Mucosa of rectum (tissue), 2 donors: ENCODE results near the gene ERI3.

Experiments
- H3K27ac ChIP-seq, 2 donors: one replicate each; pipeline ENCODE4 v1.7.0; 2013; ENCODE audit warnings: inconsistent platforms in 2 of 2, low read depth in 2 of 2, low read length in 2 of 2
- H3K27me3 ChIP-seq, 2 donors: one replicate each; pipeline ENCODE4 v1.7.0; 2013; ENCODE audit warnings: low read length in 2 of 2; ENCODE audit not compliant: control insufficient read depth in 2 of 2, insufficient read depth in 2 of 2
- H3K36me3 ChIP-seq, 2 donors: one replicate each; pipeline ENCODE4 v1.7.0; 2013; ENCODE audit warnings: low read length in 2 of 2; ENCODE audit not compliant: control insufficient read depth in 2 of 2, insufficient read depth in 2 of 2
- H3K4me1 ChIP-seq, 2 donors: one replicate each; pipeline ENCODE4 v1.7.0; 2013; ENCODE audit warnings: low read length in 2 of 2, mild to moderate bottlenecking in 1 of 2; ENCODE audit not compliant: control insufficient read depth in 2 of 2, insufficient read depth in 2 of 2
- H3K4me3 ChIP-seq, 2 donors: one replicate each; pipeline ENCODE4 v1.7.0; 2013; ENCODE audit warnings: low read length in 2 of 2
- H3K9ac ChIP-seq, 2 donors: one replicate each; pipeline ENCODE4 v1.7.0; 2013; ENCODE audit warnings: low read length in 2 of 2, low read depth in 1 of 2, mild to moderate bottlenecking in 1 of 2
- H3K9me3 ChIP-seq, 2 donors: one replicate each; pipeline ENCODE4 v1.7.0; 2013; ENCODE audit warnings: low read length in 2 of 2; ENCODE audit not compliant: control insufficient read depth in 2 of 2
- donor health status: healthy.
- donor health status: Normal muscosa, but diverticular disease.

ERI3 gene

DNA sequence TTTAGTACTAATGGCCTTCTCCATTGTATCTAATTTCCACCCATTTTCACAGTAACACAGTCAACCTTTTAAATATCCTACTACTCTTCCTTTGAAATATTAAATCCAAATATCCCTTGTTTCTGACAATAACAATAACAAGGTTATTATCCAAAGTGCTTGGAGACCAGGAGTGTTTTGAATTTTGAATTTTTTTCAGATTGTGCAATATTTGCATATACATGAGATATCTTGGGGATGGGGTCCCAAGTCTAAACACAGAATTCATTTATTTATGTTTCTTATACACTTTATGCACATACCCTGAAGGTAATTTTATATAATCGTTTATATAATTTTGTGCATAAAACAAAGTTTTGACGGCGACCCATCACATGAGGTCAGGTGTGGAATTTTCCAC lies 124.3 kb downstream of the ERI3 start:
- Histone ChIP-seq H3K9ac (no peak overlapping the region), H3K36me3 (no peaks in the 10 kb centered on the region), H3K4me1 (peaks cover 0 to 5% of the 10 kb centered on the region in 2 donors), H3K27me3 (no peaks in the 10 kb centered on the region), H3K4me3 (no peak overlapping the region), H3K9me3 (no peaks in the 10 kb centered on the region), H3K27ac (no peak overlapping the region)

DNA sequence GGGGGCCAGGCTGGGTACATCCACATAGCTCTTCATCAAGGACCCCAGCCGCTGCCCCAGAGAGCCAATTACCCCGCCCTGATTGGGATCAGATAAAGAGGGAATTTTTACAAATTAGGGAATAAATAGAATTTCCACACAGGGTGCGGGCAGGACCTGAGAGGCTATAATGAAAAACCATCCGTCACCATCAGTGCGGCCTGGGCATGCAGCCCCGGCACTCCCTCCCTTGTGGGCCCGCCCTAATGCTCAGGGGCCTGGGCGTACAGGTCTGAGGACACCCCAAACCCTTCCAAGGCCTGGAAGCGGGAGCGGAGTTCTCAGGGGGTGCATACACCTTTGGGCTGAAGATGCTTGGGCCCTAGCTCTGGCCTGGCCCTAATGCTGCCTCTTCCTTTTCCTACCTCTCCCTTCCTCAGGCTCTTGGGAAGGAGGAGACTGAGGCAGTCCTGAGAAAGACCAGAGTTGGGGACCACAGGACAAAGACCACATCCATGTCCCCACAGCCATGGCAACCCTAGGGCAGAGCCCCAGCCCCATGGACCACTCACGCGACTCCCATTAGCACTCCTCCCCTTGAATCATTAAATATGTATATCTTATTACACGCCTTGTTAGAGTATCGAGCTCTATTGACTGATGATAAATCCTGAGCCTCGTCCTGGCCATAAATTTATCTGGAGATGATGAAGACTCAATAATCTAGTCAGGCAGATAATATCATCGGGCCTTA lies 125.5 kb downstream of the ERI3 start:
- no peaks in the 10 kb centered on the region for H3K27me3 ChIP-seq
- no peak overlapping the region for H3K9ac ChIP-seq
- no peak overlapping the region for H3K4me3 ChIP-seq
- no peaks in the 10 kb centered on the region for H3K9me3 ChIP-seq
- no peaks in the 10 kb centered on the region for H3K36me3 ChIP-seq
- peaks cover 0 to 5% of the 10 kb centered on the region in 2 donors for H3K4me1 ChIP-seq
- H3K27ac ChIP-seq, result no peak overlapping the region

DNA sequence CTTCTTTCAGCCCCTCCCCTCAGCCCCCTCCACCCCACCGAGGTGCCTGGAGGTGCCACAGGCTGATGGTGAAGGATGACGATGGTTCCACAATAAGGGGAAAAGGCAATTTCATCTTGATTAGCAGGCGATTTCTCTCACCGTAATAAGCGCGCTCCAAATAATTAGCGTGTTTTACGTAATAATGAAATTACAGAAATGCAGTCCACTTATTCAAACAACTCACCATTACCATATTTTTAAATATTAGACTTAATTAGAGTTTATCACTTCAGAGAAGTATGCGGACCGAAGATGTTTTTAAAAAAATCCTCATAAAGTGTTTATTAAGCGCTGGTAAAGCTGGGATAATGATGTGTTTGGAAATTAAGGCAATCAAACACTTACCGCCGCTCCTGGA lies 126.8 kb downstream of the ERI3 start:
- H3K27me3 ChIP-seq, result no peaks in the 10 kb centered on the region

DNA sequence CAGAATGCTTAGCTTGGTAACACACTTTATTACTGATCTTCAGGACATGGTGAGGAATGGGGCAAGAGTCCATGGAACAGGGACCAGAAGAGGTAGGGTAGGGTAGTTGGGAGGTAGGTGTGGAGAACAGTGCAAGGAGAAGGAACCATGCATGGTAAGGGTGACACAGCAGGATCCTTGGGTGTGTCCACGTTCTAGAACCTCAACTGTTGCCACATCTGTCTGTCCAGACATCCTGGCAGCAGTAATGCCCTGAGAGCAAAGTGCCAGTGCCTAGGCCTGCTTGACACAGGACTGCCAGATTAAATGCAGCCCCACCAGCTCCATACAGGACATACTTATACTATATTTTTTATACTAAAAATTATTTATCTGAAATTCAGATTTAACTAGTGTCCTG lies 127.8 kb downstream of the ERI3 start:
- H3K36me3 ChIP-seq, result peaks cover 0 to 3% of the 10 kb centered on the region in 2 donors
- no peak overlapping the region for H3K4me3 ChIP-seq
- H3K27ac ChIP-seq, result no peak overlapping the region
- H3K4me1 ChIP-seq, result peaks cover 0 to 5% of the 10 kb centered on the region in 2 donors
- H3K27me3 ChIP-seq, result no peaks in the 10 kb centered on the region
- no peaks in the 10 kb centered on the region for H3K9me3 ChIP-seq
- H3K9ac ChIP-seq, result no peak overlapping the region

More for the DNA sequence above, 126.8 kb downstream of the ERI3 start:
- Histone ChIP-seq H3K4me3 (no peak overlapping the region), H3K4me1 (peaks cover 0 to 5% of the 10 kb centered on the region in 2 donors), H3K9me3 (no peaks in the 10 kb centered on the region), H3K9ac (no peak overlapping the region), H3K27ac (no peak overlapping the region), H3K36me3 (no peaks in the 10 kb centered on the region)

DNA sequence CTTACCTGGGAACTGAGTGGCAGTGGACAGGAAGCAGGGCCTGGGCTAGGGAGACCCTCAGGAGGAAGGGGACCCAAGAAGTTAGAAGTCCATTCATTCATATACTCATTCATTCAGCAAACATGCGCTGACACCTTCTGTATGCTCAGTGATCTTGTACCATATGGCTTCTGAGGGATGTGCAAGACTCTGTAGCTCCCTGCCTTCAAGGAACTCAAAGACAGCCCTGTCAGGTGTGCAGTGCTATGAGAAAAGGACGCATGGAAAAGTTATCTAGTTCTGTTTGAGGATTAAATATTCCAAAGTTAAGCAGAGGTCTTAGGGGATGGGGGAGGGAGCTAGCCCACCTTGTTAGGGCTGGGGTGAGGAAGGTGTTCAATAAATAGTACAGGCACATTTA lies 129.3 kb downstream of the ERI3 start:
- Histone ChIP-seq H3K36me3 (peaks cover 7 to 11% of the 10 kb centered on the region in 2 donors), H3K4me3 (no peak overlapping the region), H3K27me3 (no peaks in the 10 kb centered on the region), H3K4me1 (peaks cover 0 to 5% of the 10 kb centered on the region in 2 donors), H3K27ac (no peak overlapping the region), H3K9me3 (no peaks in the 10 kb centered on the region), H3K9ac (no peak overlapping the region)

DNA sequence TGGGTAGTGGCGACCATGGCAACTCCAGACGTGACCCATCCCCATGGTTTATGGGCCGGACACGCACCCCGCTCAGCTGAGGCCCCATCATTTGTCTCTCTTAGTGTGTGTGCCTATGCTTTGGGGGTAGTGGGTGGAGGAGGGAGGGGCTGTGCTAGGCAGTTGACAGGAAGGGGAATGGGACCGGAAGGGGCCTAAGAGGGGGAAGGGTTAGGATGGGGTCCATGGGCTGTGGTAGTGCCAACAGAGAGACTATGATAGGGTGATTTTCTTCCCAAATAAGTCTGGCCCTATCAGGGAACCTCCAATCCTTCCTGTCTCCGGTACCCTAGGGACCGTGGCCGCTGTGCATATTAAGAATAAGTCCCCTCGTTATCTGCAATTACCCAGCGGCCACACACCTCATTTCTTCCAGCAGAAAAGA lies 131.9 kb downstream of the ERI3 start:
- peaks cover 32 to 37% of the 10 kb centered on the region in 2 donors for H3K36me3 ChIP-seq
- H3K9me3 ChIP-seq, result no peaks in the 10 kb centered on the region
- no peak overlapping the region for H3K4me3 ChIP-seq
- peak overlapping the region in 1 of 2 donors; percentile 24 for H3K9ac ChIP-seq
- H3K27me3 ChIP-seq, result no peaks in the 10 kb centered on the region
- peaks cover 2 to 7% of the 10 kb centered on the region in 2 donors for H3K4me1 ChIP-seq
- H3K27ac ChIP-seq, result no peak overlapping the region

DNA sequence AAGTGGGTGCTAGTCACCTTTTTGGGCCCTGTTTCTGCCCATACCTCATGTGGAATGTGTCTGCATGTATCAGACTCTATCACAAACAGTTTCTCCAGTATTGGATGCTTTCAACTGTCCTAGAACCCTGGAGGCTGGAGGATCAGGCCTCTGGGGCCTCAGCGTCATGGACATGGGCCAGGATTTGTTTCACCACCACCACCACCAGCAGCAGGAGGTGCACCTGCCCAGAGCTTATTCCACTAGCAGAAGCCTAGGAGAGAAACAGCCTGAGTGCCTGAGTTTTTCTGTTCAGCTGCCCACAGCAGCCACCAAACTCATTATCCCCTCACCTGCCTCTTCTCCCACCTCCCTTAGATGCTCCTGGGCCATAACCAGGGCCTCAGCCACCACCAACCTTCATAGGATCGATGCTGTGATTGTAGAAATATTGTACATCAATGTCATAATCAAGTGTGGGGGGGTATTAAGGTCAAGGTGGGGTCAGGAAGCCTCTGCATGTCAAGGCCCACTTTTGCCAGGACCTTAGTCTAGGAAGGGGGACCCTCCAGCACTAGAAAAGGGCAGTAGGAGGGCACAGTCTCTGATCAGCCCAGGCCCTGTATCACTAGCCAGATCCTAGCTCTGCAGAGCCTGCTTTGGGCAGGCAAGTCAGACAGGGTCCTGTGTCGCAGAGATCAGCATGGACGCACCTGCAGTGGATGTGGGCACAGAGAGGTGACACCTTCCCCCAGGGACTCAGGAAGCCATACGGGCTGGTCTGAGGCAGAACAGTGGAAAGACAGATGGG lies 132.5 kb downstream of the ERI3 start:
- peaks cover 7 to 13% of the 10 kb centered on the region in 2 donors for H3K4me1 ChIP-seq
- H3K4me3 ChIP-seq, result no peak overlapping the region
- no peaks in the 10 kb centered on the region for H3K9me3 ChIP-seq
- H3K36me3 ChIP-seq, result peaks cover 34 to 41% of the 10 kb centered on the region in 2 donors
- H3K27ac ChIP-seq, result no peak overlapping the region
- H3K9ac ChIP-seq, result peak overlapping the region in 1 of 2 donors; percentile 24
- H3K27me3 ChIP-seq, result no peaks in the 10 kb centered on the region

DNA sequence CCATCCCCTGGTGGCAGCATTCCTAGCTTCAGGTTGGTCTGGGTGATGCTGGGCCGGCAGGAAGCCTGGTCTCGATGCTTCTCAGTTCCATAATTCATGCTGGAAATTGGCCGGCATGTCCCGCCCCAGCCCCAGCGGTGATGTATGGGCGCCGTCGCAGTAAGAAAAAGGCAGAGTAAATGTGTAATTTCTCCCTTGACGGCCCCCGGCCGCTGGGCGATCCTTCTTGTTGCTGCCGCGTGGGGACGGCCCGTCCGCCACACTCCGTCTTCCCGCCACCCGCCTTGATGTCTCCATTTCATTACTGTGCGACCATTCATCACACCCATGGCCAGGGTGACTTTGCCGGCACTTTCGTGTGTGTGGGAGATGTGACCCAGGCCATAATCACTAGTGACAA lies 133.3 kb downstream of the ERI3 start:
- Histone ChIP-seq H3K9me3 (no peaks in the 10 kb centered on the region), H3K9ac (no peak overlapping the region), H3K27me3 (no peaks in the 10 kb centered on the region), H3K4me1 (peaks cover 7 to 10% of the 10 kb centered on the region in 2 donors), H3K4me3 (no peak overlapping the region), H3K27ac (no peak overlapping the region), H3K36me3 (peaks cover 34 to 41% of the 10 kb centered on the region in 2 donors)

DNA sequence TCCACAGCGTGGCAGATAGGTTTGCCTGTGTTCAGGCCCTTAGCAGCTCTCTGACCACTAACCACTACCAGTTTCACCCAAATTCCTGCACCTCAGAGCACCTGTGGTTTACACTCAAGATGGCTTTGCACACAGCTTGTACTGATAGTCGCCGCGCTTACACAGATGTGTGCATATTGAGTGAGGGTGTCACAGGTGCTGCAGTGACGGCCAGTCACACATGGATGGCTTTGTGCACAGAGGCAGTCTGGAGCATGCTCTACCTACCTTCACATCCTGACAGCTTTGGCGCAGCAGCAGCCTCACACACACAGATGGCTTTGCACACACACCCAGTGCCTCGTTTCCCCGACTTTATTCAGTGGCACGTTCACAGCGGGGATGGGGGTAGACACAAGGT lies 134.3 kb downstream of the ERI3 start:
- Histone ChIP-seq H3K9me3 (no peaks in the 10 kb centered on the region), H3K9ac (no peak overlapping the region), H3K4me3 (no peak overlapping the region), H3K4me1 (peaks cover 7 to 10% of the 10 kb centered on the region in 2 donors), H3K27me3 (no peaks in the 10 kb centered on the region), H3K36me3 (peaks cover 38 to 48% of the 10 kb centered on the region in 2 donors), H3K27ac (no peak overlapping the region)

DNA sequence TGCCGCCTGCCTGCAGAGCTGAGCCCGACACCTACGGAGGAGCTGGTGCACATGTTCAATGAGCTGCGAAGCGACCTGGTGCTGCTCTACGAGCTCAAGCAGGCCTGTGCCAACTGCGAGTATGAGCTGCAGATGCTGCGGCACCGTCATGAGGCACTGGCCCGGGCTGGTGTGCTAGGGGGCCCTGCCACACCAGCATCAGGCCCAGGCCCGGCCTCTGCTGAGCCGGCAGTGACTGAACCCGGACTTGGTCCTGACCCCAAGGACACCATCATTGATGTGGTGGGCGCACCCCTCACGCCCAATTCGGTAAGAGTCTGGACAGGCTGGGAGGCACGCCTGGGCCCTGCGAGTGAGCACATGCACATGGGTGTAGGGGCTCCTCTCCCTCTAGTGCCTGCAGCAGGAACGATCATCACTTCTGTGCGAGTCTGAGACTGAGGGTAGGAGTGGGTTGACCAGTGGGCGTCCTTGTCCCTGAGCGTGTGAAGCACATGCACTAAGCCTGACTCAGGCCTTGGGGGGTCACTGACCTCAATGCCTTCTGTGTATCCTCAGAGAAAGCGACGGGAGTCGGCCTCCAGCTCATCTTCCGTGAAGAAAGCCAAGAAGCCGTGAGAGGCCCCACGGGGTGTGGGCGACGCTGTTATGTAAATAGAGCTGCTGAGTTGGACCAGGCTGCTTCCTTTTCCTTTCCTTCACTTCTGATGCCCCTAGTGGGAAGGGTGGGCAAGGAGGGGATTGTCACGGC lies 134.9 kb downstream of the ERI3 start:
- Histone ChIP-seq H3K9ac (no peak overlapping the region), H3K9me3 (no peaks in the 10 kb centered on the region), H3K27ac (no peak overlapping the region), H3K27me3 (no peaks in the 10 kb centered on the region), H3K36me3 (peaks cover 41 to 54% of the 10 kb centered on the region in 2 donors), H3K4me3 (no peak overlapping the region), H3K4me1 (peaks cover 8 to 10% of the 10 kb centered on the region in 2 donors)
